KMS-11 (cell line): Measurements from ENCODE around the gene ANKRD33B.

Experiments
- H2AFZ ChIP-seq: fragments of 200-600 bp; sonication (generic); 2 replicates; pipeline ENCODE4 v1.6.1; 2016; ENCODE audit warnings: antibody characterized with exemption, mixed run types, low read depth
- H3K27ac ChIP-seq: fragments of 200-600 bp; sonication (generic); 2 replicates; pipeline ENCODE4 v1.6.1; 2016; ENCODE audit warnings: mild to moderate bottlenecking, mixed run types
- H3K27me3 ChIP-seq: fragments of 200-600 bp; sonication (generic); 2 replicates; pipeline ENCODE4 v1.6.1; 2017; ENCODE audit warnings: mild to moderate bottlenecking, low read depth, mixed run types, moderate library complexity; ENCODE audit not compliant: insufficient read depth
- H3K36me3 ChIP-seq: fragments of 200-600 bp; sonication (generic); 2 replicates; pipeline ENCODE4 v1.6.1; 2017; ENCODE audit warnings: mild to moderate bottlenecking, mixed run types; ENCODE audit not compliant: insufficient read depth
- H3K4me1 ChIP-seq: fragments of 200-600 bp; sonication (generic); 2 replicates; pipeline ENCODE4 v1.6.1; 2016; ENCODE audit warnings: mild to moderate bottlenecking, low read depth, mixed run types; ENCODE audit not compliant: poor library complexity, severe bottlenecking
- H3K4me2 ChIP-seq: fragments of 200-600 bp; sonication (generic); 2 replicates; pipeline ENCODE4 v1.7.0; 2016; ENCODE audit warnings: mild to moderate bottlenecking, mixed run types
- H3K4me3 ChIP-seq: fragments of 200-600 bp; sonication (generic); IDR thresholded peaks from 2 replicates; pipeline ENCODE4 v1.6.1; 2017; ENCODE audit warnings: low read depth, low read length, mixed read lengths; ENCODE audit not compliant: insufficient read depth
- H3K79me2 ChIP-seq: fragments of 200-600 bp; sonication (generic); 2 replicates; pipeline ENCODE4 v1.6.1; 2016; ENCODE audit warnings: low read depth, mixed run types; ENCODE audit not compliant: insufficient read depth
- H3K9ac ChIP-seq: fragments of 200-600 bp; sonication (generic); 2 replicates; pipeline ENCODE4 v1.6.1; 2016; ENCODE audit warnings: mild to moderate bottlenecking, mixed run types
- H4K20me1 ChIP-seq: fragments of 200-600 bp; sonication (generic); 2 replicates; pipeline ENCODE4 v1.6.1; 2016; ENCODE audit warnings: mild to moderate bottlenecking, mixed run types; ENCODE audit not compliant: insufficient read depth
- TF ChIP-seq, protein P1 (sequence below): fragments of 200-600 bp; sonication (generic); conservative IDR thresholded peaks from 2 replicates; pipeline ENCODE4 v1.6.1; 2017; ENCODE audit warnings: low read depth, mild to moderate bottlenecking, antibody characterized with exemption, low read length, moderate library complexity, mixed read lengths

Gene ANKRD33B

DNA sequence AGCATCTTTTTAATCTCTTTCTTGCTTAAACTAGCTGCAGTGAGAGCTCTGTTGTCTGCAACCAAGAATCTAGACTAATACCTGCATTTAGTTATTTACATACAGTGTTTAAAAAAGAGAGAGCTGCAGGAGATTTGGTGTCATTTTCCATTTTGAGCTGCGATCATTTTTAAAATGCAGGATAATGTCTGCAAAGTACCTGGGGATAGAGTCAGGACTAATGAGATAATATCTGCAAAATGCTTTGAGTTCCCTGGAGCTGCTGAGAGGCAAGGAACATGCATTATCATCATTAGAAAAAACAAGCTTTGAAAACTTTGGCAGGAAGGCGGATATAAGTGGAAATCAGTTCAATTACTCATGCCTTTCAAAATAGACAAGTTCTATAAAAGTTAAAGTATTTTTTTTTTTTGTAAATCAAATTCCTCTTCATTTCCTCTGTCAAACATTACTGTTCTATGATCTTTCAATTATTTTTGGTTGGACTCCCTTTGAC is 21.8 kb upstream of the ANKRD33B start:
- H3K4me3 ChIP-seq, result no peak overlapping the region
- H3K4me2 ChIP-seq, result no peak overlapping the region
- H2AFZ ChIP-seq, result no peak overlapping the region
- TF ChIP-seq, protein P1, sequence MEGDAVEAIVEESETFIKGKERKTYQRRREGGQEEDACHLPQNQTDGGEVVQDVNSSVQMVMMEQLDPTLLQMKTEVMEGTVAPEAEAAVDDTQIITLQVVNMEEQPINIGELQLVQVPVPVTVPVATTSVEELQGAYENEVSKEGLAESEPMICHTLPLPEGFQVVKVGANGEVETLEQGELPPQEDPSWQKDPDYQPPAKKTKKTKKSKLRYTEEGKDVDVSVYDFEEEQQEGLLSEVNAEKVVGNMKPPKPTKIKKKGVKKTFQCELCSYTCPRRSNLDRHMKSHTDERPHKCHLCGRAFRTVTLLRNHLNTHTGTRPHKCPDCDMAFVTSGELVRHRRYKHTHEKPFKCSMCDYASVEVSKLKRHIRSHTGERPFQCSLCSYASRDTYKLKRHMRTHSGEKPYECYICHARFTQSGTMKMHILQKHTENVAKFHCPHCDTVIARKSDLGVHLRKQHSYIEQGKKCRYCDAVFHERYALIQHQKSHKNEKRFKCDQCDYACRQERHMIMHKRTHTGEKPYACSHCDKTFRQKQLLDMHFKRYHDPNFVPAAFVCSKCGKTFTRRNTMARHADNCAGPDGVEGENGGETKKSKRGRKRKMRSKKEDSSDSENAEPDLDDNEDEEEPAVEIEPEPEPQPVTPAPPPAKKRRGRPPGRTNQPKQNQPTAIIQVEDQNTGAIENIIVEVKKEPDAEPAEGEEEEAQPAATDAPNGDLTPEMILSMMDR, result no peak
- H4K20me1 ChIP-seq, result no peaks in the 10 kb centered on the region
- no peaks in the 10 kb centered on the region for H3K36me3 ChIP-seq
- H3K79me2 ChIP-seq, result no peaks in the 10 kb centered on the region
- no peaks in the 10 kb centered on the region for H3K27me3 ChIP-seq
- peaks cover under 1% of the 10 kb centered on the region for H3K4me1 ChIP-seq
- no peak overlapping the region for H3K27ac ChIP-seq
- no peak overlapping the region for H3K9ac ChIP-seq

DNA sequence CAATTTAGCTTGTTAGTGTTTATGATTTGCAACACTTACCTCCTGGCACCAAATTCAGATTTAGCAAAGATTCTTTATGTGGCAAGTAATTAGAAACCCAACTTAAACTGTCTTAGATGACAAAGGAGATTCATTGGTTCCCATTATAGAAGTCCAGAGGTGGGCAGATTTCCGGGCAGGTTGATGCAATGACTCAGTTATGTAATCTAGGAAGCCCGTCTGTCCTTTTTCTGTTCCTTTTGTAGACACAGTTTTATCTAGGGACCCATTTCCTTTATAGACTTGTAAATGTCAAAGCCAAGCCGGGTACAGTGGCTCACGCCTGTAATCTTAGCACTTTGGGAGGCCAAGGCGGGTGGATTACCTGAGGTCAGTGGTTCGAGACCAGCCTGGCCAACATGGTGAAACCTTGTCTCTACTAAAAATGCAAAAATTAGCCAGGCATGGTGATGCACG is 20.3 kb upstream of the ANKRD33B start:
- no peak overlapping the region for H3K27ac ChIP-seq
- H3K79me2 ChIP-seq, result no peaks in the 10 kb centered on the region
- no peaks in the 10 kb centered on the region for H3K4me1 ChIP-seq
- H3K27me3 ChIP-seq, result no peaks in the 10 kb centered on the region
- TF ChIP-seq, protein P1, result no peak
- no peak overlapping the region for H2AFZ ChIP-seq
- H3K9ac ChIP-seq, result no peak overlapping the region
- no peak overlapping the region for H3K4me3 ChIP-seq
- no peak overlapping the region for H3K4me2 ChIP-seq
- no peaks in the 10 kb centered on the region for H3K36me3 ChIP-seq
- no peaks in the 10 kb centered on the region for H4K20me1 ChIP-seq

DNA sequence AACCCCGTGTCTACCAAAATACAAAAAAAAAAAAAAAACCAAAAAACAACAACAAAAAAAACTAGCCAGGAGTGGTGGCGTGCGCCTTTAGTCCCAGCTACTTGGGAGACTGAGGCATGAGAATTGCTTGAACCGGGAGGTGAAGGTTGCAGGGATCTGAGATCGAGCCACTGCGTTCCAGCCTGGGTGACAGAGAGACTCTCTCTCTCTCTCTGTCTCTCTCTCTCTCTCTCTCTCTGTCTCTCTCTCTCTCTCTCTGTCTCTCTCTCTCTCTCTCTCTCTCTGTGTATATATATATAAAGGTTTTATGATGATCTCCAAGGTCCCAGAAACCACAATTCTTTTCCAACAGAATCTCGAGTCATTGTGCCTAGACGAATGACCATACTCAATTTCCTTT is 18.8 kb upstream of the ANKRD33B start:
- Histone ChIP-seq H3K27me3 (no peaks in the 10 kb centered on the region), H3K27ac (no peak overlapping the region), H3K4me2 (no peak overlapping the region), H3K79me2 (no peaks in the 10 kb centered on the region), H3K4me1 (no peaks in the 10 kb centered on the region), H3K36me3 (no peaks in the 10 kb centered on the region), H4K20me1 (no peaks in the 10 kb centered on the region), H3K4me3 (no peak overlapping the region), H3K9ac (no peak overlapping the region), H2AFZ (no peak overlapping the region)
- TF ChIP-seq, protein P1, result no peak

DNA sequence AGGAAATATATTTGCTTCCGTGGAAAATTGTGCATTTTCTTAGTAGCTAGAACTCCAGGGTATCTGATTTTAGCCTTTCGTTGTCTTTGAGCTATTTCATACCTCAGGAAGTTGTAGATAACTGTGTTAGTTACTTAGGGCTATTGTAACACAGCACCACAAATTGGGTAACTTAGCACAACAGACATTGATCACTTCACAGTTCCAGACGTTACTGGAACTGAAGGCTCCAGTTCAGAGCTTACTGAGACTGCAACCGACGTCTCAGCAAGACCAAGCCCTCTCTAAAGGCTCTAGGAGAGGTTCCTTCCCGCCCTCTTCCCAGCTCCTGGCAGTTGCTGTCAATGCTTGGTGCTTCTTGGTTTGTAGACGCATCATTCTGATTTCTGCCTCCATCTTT is 17.7 kb upstream of the ANKRD33B start:
- no peaks in the 10 kb centered on the region for H3K27me3 ChIP-seq
- H3K4me2 ChIP-seq, result no peak overlapping the region

More for the DNA sequence above, 17.7 kb upstream of the ANKRD33B start:
- Histone ChIP-seq H3K4me3 (no peak overlapping the region), H3K9ac (no peak overlapping the region), H3K27ac (no peak overlapping the region), H4K20me1 (no peaks in the 10 kb centered on the region), H3K79me2 (no peaks in the 10 kb centered on the region), H3K4me1 (no peaks in the 10 kb centered on the region), H2AFZ (no peak overlapping the region), H3K36me3 (no peaks in the 10 kb centered on the region)
- TF ChIP-seq, protein P1, result no peak
